ENCODE measurements around the gene WDPCP. TPM values are rescaled to one million over a fixed set of nuclear protein-coding genes. Genes with fewer than 3 reads are reported as not detected.

Gene WDPCP
- total RNA-seq, 1 experiment from 2014 or later = 7.4 TPM

DNA sequence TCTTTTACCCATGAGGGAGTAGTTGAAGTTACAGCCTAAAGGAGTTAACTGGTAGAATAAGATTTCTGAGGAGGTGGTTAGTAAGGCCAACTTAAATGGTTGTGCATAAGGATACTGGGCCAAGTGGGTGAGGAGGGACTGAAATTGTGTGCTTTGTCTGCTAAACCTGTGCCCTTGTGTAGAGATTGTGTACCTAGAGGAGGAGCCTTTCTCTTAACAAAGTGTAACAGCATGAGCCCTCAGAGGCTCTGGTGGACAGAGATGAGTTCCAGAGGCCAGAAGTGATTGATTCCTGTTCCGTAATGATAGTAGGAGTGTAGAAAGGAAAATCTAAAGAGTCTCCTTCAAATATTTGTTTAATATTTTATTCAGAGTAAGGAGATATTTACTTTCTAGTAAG, 494.8 kb downstream of the WDPCP start:
- Histone ChIP-seq H3K9me3 (ENCODE audit: control insufficient read depth, insufficient read depth, low read depth, low read length) (no peaks in the 10 kb centered on the region), H3K4me1 (ENCODE audit: control insufficient read depth, insufficient read depth, low read length) (no peaks in the 10 kb centered on the region), H3K36me3 (ENCODE audit: control insufficient read depth, insufficient read depth, low read length) (no peaks in the 10 kb centered on the region), H3K27me3 (ENCODE audit: control insufficient read depth, insufficient read depth, low read length) (peaks cover 3% of the 10 kb centered on the region; the same call in 1 of the 2 replicates), H3K27ac (ENCODE audit: low read length) (no peak overlapping the region), H3K4me3 (ENCODE audit: low read depth in 2 of 2, low read length in 2 of 2) (no peak overlapping the region)
- ChIA-PET POLR2A (no interaction called here), CTCF (no interaction called here)
- intact Hi-C loops (cut with micrococcal nuclease; ENCODE audit: unreplicated experiment) (no loop called here), in situ Hi-C loops (cut with HindIII; ENCODE audit: low pct_unique_long_range_greater_than_20kb, low sequenced_read_pairs) (no loop called here)
- TF ChIP-seq, protein P1, sequence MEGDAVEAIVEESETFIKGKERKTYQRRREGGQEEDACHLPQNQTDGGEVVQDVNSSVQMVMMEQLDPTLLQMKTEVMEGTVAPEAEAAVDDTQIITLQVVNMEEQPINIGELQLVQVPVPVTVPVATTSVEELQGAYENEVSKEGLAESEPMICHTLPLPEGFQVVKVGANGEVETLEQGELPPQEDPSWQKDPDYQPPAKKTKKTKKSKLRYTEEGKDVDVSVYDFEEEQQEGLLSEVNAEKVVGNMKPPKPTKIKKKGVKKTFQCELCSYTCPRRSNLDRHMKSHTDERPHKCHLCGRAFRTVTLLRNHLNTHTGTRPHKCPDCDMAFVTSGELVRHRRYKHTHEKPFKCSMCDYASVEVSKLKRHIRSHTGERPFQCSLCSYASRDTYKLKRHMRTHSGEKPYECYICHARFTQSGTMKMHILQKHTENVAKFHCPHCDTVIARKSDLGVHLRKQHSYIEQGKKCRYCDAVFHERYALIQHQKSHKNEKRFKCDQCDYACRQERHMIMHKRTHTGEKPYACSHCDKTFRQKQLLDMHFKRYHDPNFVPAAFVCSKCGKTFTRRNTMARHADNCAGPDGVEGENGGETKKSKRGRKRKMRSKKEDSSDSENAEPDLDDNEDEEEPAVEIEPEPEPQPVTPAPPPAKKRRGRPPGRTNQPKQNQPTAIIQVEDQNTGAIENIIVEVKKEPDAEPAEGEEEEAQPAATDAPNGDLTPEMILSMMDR (IDR thresholded peaks at IDR 0.05) = no peak
- TF ChIP-seq, protein P2, sequence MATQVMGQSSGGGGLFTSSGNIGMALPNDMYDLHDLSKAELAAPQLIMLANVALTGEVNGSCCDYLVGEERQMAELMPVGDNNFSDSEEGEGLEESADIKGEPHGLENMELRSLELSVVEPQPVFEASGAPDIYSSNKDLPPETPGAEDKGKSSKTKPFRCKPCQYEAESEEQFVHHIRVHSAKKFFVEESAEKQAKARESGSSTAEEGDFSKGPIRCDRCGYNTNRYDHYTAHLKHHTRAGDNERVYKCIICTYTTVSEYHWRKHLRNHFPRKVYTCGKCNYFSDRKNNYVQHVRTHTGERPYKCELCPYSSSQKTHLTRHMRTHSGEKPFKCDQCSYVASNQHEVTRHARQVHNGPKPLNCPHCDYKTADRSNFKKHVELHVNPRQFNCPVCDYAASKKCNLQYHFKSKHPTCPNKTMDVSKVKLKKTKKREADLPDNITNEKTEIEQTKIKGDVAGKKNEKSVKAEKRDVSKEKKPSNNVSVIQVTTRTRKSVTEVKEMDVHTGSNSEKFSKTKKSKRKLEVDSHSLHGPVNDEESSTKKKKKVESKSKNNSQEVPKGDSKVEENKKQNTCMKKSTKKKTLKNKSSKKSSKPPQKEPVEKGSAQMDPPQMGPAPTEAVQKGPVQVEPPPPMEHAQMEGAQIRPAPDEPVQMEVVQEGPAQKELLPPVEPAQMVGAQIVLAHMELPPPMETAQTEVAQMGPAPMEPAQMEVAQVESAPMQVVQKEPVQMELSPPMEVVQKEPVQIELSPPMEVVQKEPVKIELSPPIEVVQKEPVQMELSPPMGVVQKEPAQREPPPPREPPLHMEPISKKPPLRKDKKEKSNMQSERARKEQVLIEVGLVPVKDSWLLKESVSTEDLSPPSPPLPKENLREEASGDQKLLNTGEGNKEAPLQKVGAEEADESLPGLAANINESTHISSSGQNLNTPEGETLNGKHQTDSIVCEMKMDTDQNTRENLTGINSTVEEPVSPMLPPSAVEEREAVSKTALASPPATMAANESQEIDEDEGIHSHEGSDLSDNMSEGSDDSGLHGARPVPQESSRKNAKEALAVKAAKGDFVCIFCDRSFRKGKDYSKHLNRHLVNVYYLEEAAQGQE (IDR thresholded peaks at IDR 0.05; ENCODE audit: insufficient read depth in 1 of 2, low read depth in 2 of 2, low read length in 1 of 2) = no peak
- DNase-seq (ENCODE audit: low read depth, low spot score) (no peak), ATAC-seq (no peak)
- BruUV-seq (replicated peaks) = no TSS peak

DNA sequence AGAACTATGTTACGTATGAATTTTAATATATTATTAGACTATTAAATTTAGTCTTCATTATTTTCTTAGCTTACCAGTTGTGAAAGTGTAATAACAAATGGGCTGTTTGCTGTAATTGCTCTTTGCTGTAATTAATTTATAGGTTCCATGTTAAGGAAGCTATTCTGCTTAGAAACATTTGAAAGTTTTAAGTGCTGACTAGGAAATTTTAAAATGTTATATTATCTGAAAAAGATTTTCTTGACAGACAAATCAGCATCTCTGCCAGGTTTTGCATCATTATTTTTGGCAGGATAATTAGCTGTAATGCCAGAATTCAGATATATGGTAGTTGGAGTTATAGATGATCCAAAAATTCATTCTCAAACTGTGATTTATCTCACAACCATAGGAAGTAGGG, 495.4 kb downstream of the WDPCP start:
- Histone ChIP-seq H3K4me3 (ENCODE audit: low read depth in 2 of 2, low read length in 2 of 2) (no peak overlapping the region), H3K27ac (ENCODE audit: low read length) (no peak overlapping the region), H3K4me1 (ENCODE audit: control insufficient read depth, insufficient read depth, low read length) (no peaks in the 10 kb centered on the region), H3K27me3 (ENCODE audit: control insufficient read depth, insufficient read depth, low read length) (peaks cover 3% of the 10 kb centered on the region; the same call in 1 of the 2 replicates), H3K9me3 (ENCODE audit: control insufficient read depth, insufficient read depth, low read depth, low read length) (no peaks in the 10 kb centered on the region), H3K36me3 (ENCODE audit: control insufficient read depth, insufficient read depth, low read length) (no peaks in the 10 kb centered on the region)
- CTCF ChIA-PET = no interaction called here
- intact Hi-C loops (cut with micrococcal nuclease; ENCODE audit: unreplicated experiment) (no loop called here), in situ Hi-C loops (cut with HindIII; ENCODE audit: low pct_unique_long_range_greater_than_20kb, low sequenced_read_pairs) (no loop called here)
- POLR2A ChIA-PET = no interaction called here
- DNase-seq (ENCODE audit: low read depth, low spot score) (no peak), ATAC-seq (no peak)
- TF ChIP-seq, protein P1 (IDR thresholded peaks at IDR 0.05) = no peak
- TF ChIP-seq POLR2AphosphoS5 (IDR thresholded peaks at IDR 0.05; ENCODE audit: low read depth, low read length) (no peak), TCF7L2 (IDR thresholded peaks at IDR 0.05; ENCODE audit: low read depth, low read length) (no peak), SIN3A (IDR thresholded peaks at IDR 0.05; ENCODE audit: borderline replicate concordance, insufficient read depth, low read depth, low read length) (no peak)
- TF ChIP-seq, protein P2 (IDR thresholded peaks at IDR 0.05; ENCODE audit: insufficient read depth in 1 of 2, low read depth in 2 of 2, low read length in 1 of 2) = no peak
- no TSS peak for BruUV-seq (replicated peaks)
